ENCODE data around the gene PALS2. TPM values are rescaled to one million over a fixed set of nuclear protein-coding genes. Genes with fewer than 3 reads are reported as not detected.

PALS2 gene
- total RNA-seq, 1 experiment from 2014 or later: 35.7 TPM

Small RNA genes within 50 kb of the gene (small RNA-seq; reads per million reads assigned to genes)
- 0 reads per million in 2 experiments for gene RNU6-1103P
- gene SUMO2P14: 0 reads per million in 2 experiments

Other genes starting within 250 kb of the PALS2 start
- 37.2 and 47.7 TPM in 2 replicates for gene GSDME, start 184.0 kb downstream of the PALS2 start, total RNA-seq (2014; rRNA removed; shearing (Covaris generic))

All from SK-MEL-5 (cell line).